Right lobe of liver (tissue), 6 donors: ENCODE results near the gene NACC1. TPM values are rescaled to one million over a fixed set of nuclear protein-coding genes. Genes with fewer than 3 reads are reported as not detected.

Experiments used
- ATAC-seq, 4 donors: fragments of 200-7000 bp; cut with Tn5 transposase; one replicate each; pipeline ENCODE4 v1.9.1; 2020; ENCODE audit warnings: mild to moderate bottlenecking in 4 of 4, moderate library complexity in 4 of 4
- DNase-seq, 3 donors: peaks; one replicate each; pipeline ENCODE4 v3.0.0-alpha.2; 2020
- H3K27ac ChIP-seq, 3 donors: fragments of 200-600 bp; one replicate each; pipeline ENCODE4 v1.8.0; 2022
- H3K27me3 ChIP-seq, 2 donors: fragments of 200-600 bp; one replicate each; pipeline ENCODE4 v1.8.0; 2022
- H3K36me3 ChIP-seq, 4 donors: fragments of 200-600 bp; sonication (generic) in 1 of 4; one replicate each; pipeline versions ENCODE4 v1.5.1 to v1.8.0; 2017 to 2022; ENCODE audit warnings: control low read depth in 1 of 4
- H3K4me1 ChIP-seq, 4 donors: fragments of 200-600 bp; sonication (generic) in 1 of 4; one replicate each; pipeline versions ENCODE4 v1.5.1 to v1.8.0; 2017 to 2022; ENCODE audit warnings: control low read depth in 1 of 4
- H3K4me3 ChIP-seq, 3 donors: fragments of 200-600 bp; one replicate each; pipeline ENCODE4 v1.8.0; 2022
- H3K9me3 ChIP-seq, 4 donors: fragments of 200-600 bp; sonication (generic) in 1 of 4; one replicate each; pipeline versions ENCODE4 v1.5.1 to v1.8.0; 2017 to 2022; ENCODE audit warnings: control low read depth in 1 of 4
- POLR2A ChIP-seq: fragments of 450-650 bp; IDR thresholded peaks from one replicate; pipeline ENCODE4 v1.6.1; 2017; ENCODE audit warnings: antibody characterized with exemption, mild to moderate bottlenecking
- WGBS: methylation state at CpG from one replicate; pipeline ENCODE4 v1.1.6; 2018; ENCODE audit warnings: low coverage, low lambda C conversion rate; ENCODE audit not compliant: insufficient coverage; ENCODE audit errors: missing lambda C conversion rate; 5-methylcytosine and 5-hydroxymethylcytosine counted together
- intact Hi-C, 2 donors: fragments of 100-400 bp; cut with DNase I; formaldehyde crosslinking; loops; one replicate each; pipeline versions ENCODE4 v1.11.2 to v1.14.1; 2022
- total RNA-seq, 6 experiments: library from RNA; depleted of rRNA in 2 of 6; stranded (reverse); fragments of >200 nt in 2 of 6; fragmentation: NEBNext Ultra II Directional in 3 of 6; extraction: Animal tissue kit (Norgen Biotek cat#: 25700) in 3 of 6; gene quantifications; one replicate each; pipeline versions ENCODE4 v1.1.0 to v1.2.4, GENCODE V29; 2016 to 2023
- TF ChIP-seq, protein P1 (sequence below), 4 donors: fragments of 200-600 bp in 3 of 4; fragments of 450-650 bp in 1 of 4; IDR thresholded peaks; one replicate each; pipeline versions ENCODE4 v1.5.1 to v1.8.0; 2016 to 2022; ENCODE audit warnings: antibody characterized with exemption in 4 of 4, mild to moderate bottlenecking in 2 of 4
- donor health status: DM: no; HTN: yes; CAD: no.
- donor health status: DM: no; HTN: no; CAD: no.
- donor health status: DM: no; HTN: no; CAD: no.
- donor health status: DM: no; HTN: yes; CAD: no.
- donor health status: DM: no; HTN: yes; CAD: no.

NACC1 gene
- total RNA-seq, 6 experiments from 2014 or later = 19.2 to 30.3 (median 26.4) TPM

DNA sequence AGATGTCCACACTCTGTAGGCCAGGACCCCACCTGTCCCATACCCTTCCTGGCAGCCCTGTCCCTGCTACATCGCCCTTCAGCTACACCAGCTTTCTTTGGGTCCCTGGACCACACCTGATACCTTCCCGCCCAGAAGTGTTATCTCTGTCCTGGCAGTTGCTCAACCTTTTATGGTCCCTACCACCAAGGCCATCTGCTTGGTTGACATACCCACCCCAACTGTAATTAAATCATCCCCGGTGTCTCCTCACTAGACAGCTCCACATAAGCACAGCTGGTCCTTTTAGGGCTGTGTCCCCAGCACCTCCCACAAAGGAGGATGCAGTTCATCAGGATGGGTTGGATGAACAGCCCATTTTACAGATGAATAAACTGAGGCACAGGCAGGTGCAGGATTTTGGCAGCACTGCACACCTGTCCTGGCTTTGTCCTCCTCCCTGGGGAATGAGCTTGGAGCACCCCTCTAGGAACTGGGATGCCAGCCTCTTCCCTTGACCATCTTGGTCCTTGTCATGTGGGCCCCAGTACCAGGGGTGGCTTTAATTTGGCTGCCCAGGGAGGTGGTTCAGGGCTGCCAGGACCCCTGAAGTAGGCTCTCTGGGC is 12.9 kb downstream of the NACC1 start:
- no peak for TF ChIP-seq POLR2A
- TF ChIP-seq, protein P1, sequence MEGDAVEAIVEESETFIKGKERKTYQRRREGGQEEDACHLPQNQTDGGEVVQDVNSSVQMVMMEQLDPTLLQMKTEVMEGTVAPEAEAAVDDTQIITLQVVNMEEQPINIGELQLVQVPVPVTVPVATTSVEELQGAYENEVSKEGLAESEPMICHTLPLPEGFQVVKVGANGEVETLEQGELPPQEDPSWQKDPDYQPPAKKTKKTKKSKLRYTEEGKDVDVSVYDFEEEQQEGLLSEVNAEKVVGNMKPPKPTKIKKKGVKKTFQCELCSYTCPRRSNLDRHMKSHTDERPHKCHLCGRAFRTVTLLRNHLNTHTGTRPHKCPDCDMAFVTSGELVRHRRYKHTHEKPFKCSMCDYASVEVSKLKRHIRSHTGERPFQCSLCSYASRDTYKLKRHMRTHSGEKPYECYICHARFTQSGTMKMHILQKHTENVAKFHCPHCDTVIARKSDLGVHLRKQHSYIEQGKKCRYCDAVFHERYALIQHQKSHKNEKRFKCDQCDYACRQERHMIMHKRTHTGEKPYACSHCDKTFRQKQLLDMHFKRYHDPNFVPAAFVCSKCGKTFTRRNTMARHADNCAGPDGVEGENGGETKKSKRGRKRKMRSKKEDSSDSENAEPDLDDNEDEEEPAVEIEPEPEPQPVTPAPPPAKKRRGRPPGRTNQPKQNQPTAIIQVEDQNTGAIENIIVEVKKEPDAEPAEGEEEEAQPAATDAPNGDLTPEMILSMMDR (IDR thresholded peaks at IDR 0.05) = no peak
- H3K4me1 ChIP-seq = peaks cover 0 to 17% (median 8%) of the 10 kb centered on the region in 4 donors
- H3K27me3 ChIP-seq = no peaks in the 10 kb centered on the region
- DNase-seq = no peak
- H3K9me3 ChIP-seq = no peaks in the 10 kb centered on the region
- peaks cover 0 to 2% (median 0%) of the 10 kb centered on the region in 4 donors for H3K36me3 ChIP-seq
- H3K27ac ChIP-seq = no peak overlapping the region
- ATAC-seq = no peak
- WGBS = no CpG with 5 or more reads among the region's 3 CpGs
- intact Hi-C loops = no loop called here
- no peak overlapping the region for H3K4me3 ChIP-seq

DNA sequence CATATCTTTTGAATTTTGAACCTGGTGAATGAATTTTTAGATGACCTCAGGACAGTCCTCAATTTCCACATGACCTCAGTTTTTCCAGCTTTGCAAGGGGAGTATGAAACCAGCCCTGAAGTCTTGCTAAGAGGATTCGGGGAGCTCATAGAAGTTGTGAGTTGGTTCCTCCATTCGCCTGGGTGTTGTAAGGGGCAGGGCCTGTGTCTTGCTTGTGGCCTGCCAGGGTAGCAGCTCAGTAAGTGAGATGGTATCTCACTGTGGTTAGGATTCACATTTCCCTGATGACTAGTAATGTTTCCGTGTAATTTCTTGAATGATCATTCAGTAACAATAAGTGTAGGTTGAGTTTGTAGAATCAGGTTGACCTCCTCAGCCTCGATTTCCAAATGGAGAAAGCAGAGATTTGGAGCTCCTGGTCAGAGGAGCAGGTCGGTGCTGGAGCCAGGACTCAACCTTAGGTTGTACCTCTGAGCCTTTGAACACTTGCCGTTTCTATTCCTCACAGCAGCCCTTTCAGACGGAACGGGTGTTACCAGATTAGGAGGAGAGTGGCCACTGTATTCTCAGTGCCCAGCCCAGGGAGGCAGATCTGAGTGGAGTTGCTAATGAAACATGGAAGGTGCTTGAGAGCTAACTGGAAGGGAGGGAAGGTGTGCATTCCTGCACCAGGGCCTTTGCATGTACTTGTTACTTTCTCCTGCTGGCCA is 14.6 kb downstream of the NACC1 start:
- Histone ChIP-seq H3K9me3 (no peaks in the 10 kb centered on the region), H3K27me3 (no peaks in the 10 kb centered on the region), H3K4me3 (no peak overlapping the region), H3K4me1 (peaks cover 0 to 16% (median 8%) of the 10 kb centered on the region in 4 donors), H3K27ac (no peak overlapping the region), H3K36me3 (peaks cover 0 to 13% (median 2%) of the 10 kb centered on the region in 4 donors)
- TF ChIP-seq, protein P1 (IDR thresholded peaks at IDR 0.05) = no peak
- TF ChIP-seq POLR2A = no peak
- no peak for ATAC-seq
- WGBS = 66% methylated on average over 7 of the region's 8 CpGs
- DNase-seq = no peak
- intact Hi-C loops = no loop called here

DNA sequence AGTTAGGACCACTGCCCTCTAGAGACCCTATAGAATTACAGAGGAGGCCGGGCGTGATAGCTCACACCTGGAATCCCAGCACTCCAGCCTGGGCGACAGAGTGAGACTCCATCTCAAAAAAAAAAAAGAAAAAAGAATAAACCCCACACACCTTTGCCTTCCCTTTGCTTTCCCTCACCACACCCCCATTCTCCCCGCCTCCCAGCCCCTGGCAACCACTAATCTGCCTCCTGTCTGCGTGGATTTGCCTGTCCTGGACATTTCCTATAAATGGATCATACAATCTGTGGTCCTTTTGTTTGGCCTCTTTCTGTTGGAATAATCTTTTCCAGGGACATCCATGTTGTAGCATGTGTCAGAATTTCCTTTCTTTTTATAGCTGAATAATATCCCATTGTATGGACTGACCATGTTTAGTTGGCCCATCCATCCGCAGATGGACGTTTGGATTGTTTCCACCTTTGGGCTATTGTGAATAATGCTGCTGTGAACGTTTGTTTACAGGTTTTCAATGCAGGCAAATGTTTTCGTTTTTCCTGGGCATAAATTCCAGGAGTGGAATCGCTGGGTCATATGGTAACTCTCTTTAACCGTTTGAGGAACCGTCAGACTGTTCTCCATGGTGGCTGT is 15.3 kb downstream of the NACC1 start:
- no peak overlapping the region for H3K27ac ChIP-seq
- intact Hi-C loops = no loop called here
- no peaks in the 10 kb centered on the region for H3K9me3 ChIP-seq
- TF ChIP-seq, protein P1 (IDR thresholded peaks at IDR 0.05) = no peak
- TF ChIP-seq POLR2A = no peak
- no peak for ATAC-seq
- H3K27me3 ChIP-seq = no peaks in the 10 kb centered on the region
- H3K4me1 ChIP-seq = peaks cover 0 to 10% (median 4%) of the 10 kb centered on the region in 4 donors
- peaks cover 0 to 18% (median 4%) of the 10 kb centered on the region in 4 donors for H3K36me3 ChIP-seq
- WGBS = 75% methylated on average over 8 of the region's 12 CpGs
- no peak for DNase-seq
- no peak overlapping the region for H3K4me3 ChIP-seq

DNA sequence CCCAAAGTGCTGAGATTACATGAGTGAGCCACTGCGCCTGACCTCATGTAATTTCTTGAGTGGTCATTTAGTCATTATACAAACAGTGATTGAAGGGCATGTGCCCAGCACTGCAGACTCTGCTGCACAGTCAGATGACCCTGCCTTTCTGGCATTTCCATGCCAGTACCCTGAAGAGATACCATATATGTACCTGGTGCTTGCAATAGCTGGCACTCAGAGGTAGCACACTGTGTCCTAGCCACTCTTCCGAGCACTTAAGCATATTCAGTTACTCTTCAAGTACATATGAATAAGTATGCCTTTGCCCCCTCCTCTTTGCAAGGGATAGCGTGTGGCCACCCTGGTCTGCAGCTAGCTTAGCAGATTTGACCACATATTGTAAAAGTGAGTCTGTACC is 16.6 kb downstream of the NACC1 start:
- intact Hi-C loops = no loop called here
- Histone ChIP-seq H3K27ac (no peak overlapping the region), H3K4me3 (no peak overlapping the region), H3K9me3 (no peaks in the 10 kb centered on the region), H3K4me1 (no peaks in the 10 kb centered on the region), H3K27me3 (no peaks in the 10 kb centered on the region), H3K36me3 (peaks cover 0 to 22% (median 5%) of the 10 kb centered on the region in 4 donors)
- 100% methylated on average over 3 of the region's 3 CpGs for WGBS
- TF ChIP-seq, protein P1 (IDR thresholded peaks at IDR 0.05) = no peak
- no peak for TF ChIP-seq POLR2A
- DNase-seq = no peak
- no peak for ATAC-seq
